IMR-90 (cell line): Measurements from ENCODE around the gene CNTN4. TPM values are rescaled to one million over a fixed set of nuclear protein-coding genes. Genes with fewer than 3 reads are reported as not detected.
"Not testable (repeated sequence)": the region's sequence is repeated elsewhere in the genome, so short reads cannot be mapped to it uniquely, and the experiment has no call there.

Source experiments
- ATAC-seq: fragments of 200-7000 bp; cut with Tn5 transposase; 2 replicates; pipeline ENCODE4 v1.9.1; 2020; ENCODE audit warnings: low read depth, mild to moderate bottlenecking, moderate library complexity
- BruUV-seq: library from RNA; stranded (reverse); fragments of 400-500 nt; replicated peaks from 2 replicates; lab custom pipeline; 2021; lab: Mats Ljungman, UMichigan
- CTCF ChIA-PET: fragments of 300-600 bp; formaldehyde crosslinking; extraction: SDS; loops from one replicate; lab custom pipeline; 2021; ENCODE audit warnings: antibody characterized with exemption; lab: Yijun Ruan, JAX
- POLR2A ChIA-PET: fragments of 300-600 bp; sonication (Branson Sonifier 250); formaldehyde crosslinking; loops from one replicate; lab custom pipeline; 2022; ENCODE audit warnings: antibody characterized with exemption; ENCODE audit not compliant: unreplicated experiment; lab: Charles Lee
- DNase-seq: peaks from one replicate; pipeline ENCODE4 v3.0.0; 2013
- H2AFZ ChIP-seq: replicated peaks from 2 replicates; pipeline ENCODE3; 2013; ENCODE audit warnings: low read length, mild to moderate bottlenecking; ENCODE audit not compliant: poor library complexity
- H2AK5ac ChIP-seq: 2 replicates; pipeline ENCODE4 v1.6.1; 2013; ENCODE audit warnings: low read depth, low read length, inconsistent platforms
- H2AK9ac ChIP-seq: replicated peaks from 2 replicates; pipeline ENCODE3; 2013; ENCODE audit warnings: mild to moderate bottlenecking, low read depth, low read length, moderate library complexity; ENCODE audit not compliant: poor library complexity
- H2BK120ac ChIP-seq: 2 replicates; pipeline ENCODE4 v1.6.1; 2013; ENCODE audit warnings: low read depth, low read length, inconsistent platforms
- H2BK15ac ChIP-seq: 3 replicates; pipeline ENCODE4 v1.6.1; 2013; ENCODE audit warnings: low read depth, low read length, inconsistent platforms
- H2BK20ac ChIP-seq: 2 replicates; pipeline ENCODE4 v1.6.1; 2013; ENCODE audit warnings: low read depth, mild to moderate bottlenecking, inconsistent platforms, low read length, moderate library complexity
- H2BK5ac ChIP-seq: 2 replicates; pipeline ENCODE4 v1.6.1; 2013; ENCODE audit warnings: mild to moderate bottlenecking, low read depth, low read length, inconsistent platforms; ENCODE audit not compliant: poor library complexity, severe bottlenecking
- H3K14ac ChIP-seq: replicated peaks from 2 replicates; pipeline ENCODE4 v1.6.1; 2013; ENCODE audit warnings: low read depth, low read length, inconsistent platforms
- H3K18ac ChIP-seq: 2 replicates; pipeline ENCODE4 v1.6.1; 2013; ENCODE audit warnings: low read depth, low read length, control low read depth
- H3K23ac ChIP-seq: 2 replicates; pipeline ENCODE4 v1.6.1; 2013; ENCODE audit warnings: low read depth, low read length, inconsistent platforms
- H3K27ac ChIP-seq: 2 replicates; pipeline ENCODE4 v1.5.1; 2013; ENCODE audit warnings: mild to moderate bottlenecking, control low read depth, low read length; ENCODE audit not compliant: insufficient read depth
- H3K27me3 ChIP-seq: 2 replicates; pipeline ENCODE4 v1.6.1; 2013; ENCODE audit warnings: low read length; ENCODE audit not compliant: control insufficient read depth, insufficient read depth
- H3K36me3 ChIP-seq: 2 replicates; pipeline ENCODE4 v1.6.1; 2013; ENCODE audit warnings: low read length, mixed read lengths; ENCODE audit not compliant: control insufficient read depth, insufficient read depth
- H3K4ac ChIP-seq: 2 replicates; pipeline ENCODE4 v1.6.1; 2013; ENCODE audit warnings: low read depth, low read length, inconsistent platforms
- H3K4me1 ChIP-seq: 2 replicates; pipeline ENCODE4 v1.6.1; 2013; ENCODE audit warnings: low read length, mixed read lengths; ENCODE audit not compliant: control insufficient read depth, insufficient read depth
- H3K4me2 ChIP-seq: 2 replicates; pipeline ENCODE4 v1.6.1; 2013; ENCODE audit warnings: low read depth, mild to moderate bottlenecking, control low read depth, low read length, moderate library complexity
- H3K4me3 ChIP-seq: 2 replicates; pipeline ENCODE4 v1.5.1; 2013; ENCODE audit warnings: low read depth, mild to moderate bottlenecking, control low read depth, low read length, moderate library complexity; ENCODE audit not compliant: insufficient read depth
- H3K56ac ChIP-seq: 2 replicates; pipeline ENCODE4 v1.6.1; 2013; ENCODE audit warnings: low read length, inconsistent platforms; ENCODE audit not compliant: insufficient read depth; ENCODE audit errors: extremely low read depth
- H3K79me1 ChIP-seq, 2 experiments: 2 replicates each; pipeline ENCODE4 v1.6.1; 2013; ENCODE audit warnings: low read length in 2 of 2, inconsistent platforms in 1 of 2, low read depth in 1 of 2
- H3K9ac ChIP-seq: 2 replicates; pipeline ENCODE4 v1.6.1; 2013; ENCODE audit warnings: low read depth, low read length, control low read depth
- H3K9me1 ChIP-seq: 2 replicates; pipeline ENCODE4 v1.6.1; 2013; ENCODE audit warnings: low read length, inconsistent platforms; ENCODE audit not compliant: insufficient read depth
- H3K9me3 ChIP-seq: 2 replicates; pipeline ENCODE4 v1.6.1; 2013; ENCODE audit warnings: low read length; ENCODE audit not compliant: control insufficient read depth, insufficient read depth
- H4K20me1 ChIP-seq: 2 replicates; pipeline ENCODE4 v1.6.1; 2013; ENCODE audit warnings: low read length, inconsistent platforms; ENCODE audit not compliant: insufficient read depth
- H4K5ac ChIP-seq: 2 replicates; pipeline ENCODE4 v1.6.1; 2013; ENCODE audit warnings: mild to moderate bottlenecking, low read depth, low read length, control low read depth
- H4K8ac ChIP-seq, 2 experiments: 2 replicates each; pipeline ENCODE4 v1.6.1; 2013; ENCODE audit warnings: low read depth in 2 of 2, low read length in 2 of 2, control low read depth in 1 of 2, inconsistent platforms in 1 of 2
- H4K91ac ChIP-seq: 2 replicates; pipeline ENCODE4 v1.6.1; 2013; ENCODE audit warnings: low read depth, low read length, inconsistent platforms; ENCODE audit not compliant: insufficient read depth
- BHLHE40 ChIP-seq: fragments of 150-350 bp; IDR thresholded peaks from 2 replicates; pipeline ENCODE4 v1.6.1; 2016; ENCODE audit warnings: mild to moderate bottlenecking, low read depth, low read length
- CEBPB ChIP-seq: IDR thresholded peaks from 2 replicates; pipeline ENCODE4 v1.6.1; 2012; ENCODE audit warnings: low read depth, low read length, improper control_type of control experiment
- CHD1 ChIP-seq: IDR thresholded peaks from 2 replicates; pipeline ENCODE4 v1.6.1; 2012; ENCODE audit warnings: low read depth, low read length, improper control_type of control experiment
- FOS ChIP-seq: fragments of 150-350 bp; IDR thresholded peaks from 2 replicates; pipeline ENCODE4 v1.6.1; 2016; ENCODE audit warnings: low read depth, low read length
- MAFK ChIP-seq: IDR thresholded peaks from 2 replicates; pipeline ENCODE4 v1.6.1; 2012; ENCODE audit warnings: low read depth, low read length, improper control_type of control experiment
- MAZ ChIP-seq: IDR thresholded peaks from 2 replicates; pipeline ENCODE4 v1.6.1; 2012; ENCODE audit warnings: low read depth, mild to moderate bottlenecking, low read length, improper control_type of control experiment, moderate library complexity, borderline replicate concordance
- MXI1 ChIP-seq: IDR thresholded peaks from 2 replicates; pipeline ENCODE4 v1.6.1; 2012; ENCODE audit warnings: low read depth, mild to moderate bottlenecking, low read length, moderate library complexity, borderline replicate concordance
- NFE2L2 ChIP-seq: fragments of 150-350 bp; IDR thresholded peaks from 2 replicates; pipeline ENCODE4 v1.6.1; 2016; ENCODE audit warnings: low read depth, mild to moderate bottlenecking, low read length
- RAD21 ChIP-seq: IDR thresholded peaks from 2 replicates; pipeline ENCODE4 v1.6.1; 2012; ENCODE audit warnings: low read length, improper control_type of control experiment
- RCOR1 ChIP-seq: IDR thresholded peaks from 2 replicates; pipeline ENCODE4 v1.6.1; 2012; ENCODE audit warnings: mild to moderate bottlenecking, low read length, improper control_type of control experiment; ENCODE audit not compliant: insufficient replicate concordance
- USF2 ChIP-seq: fragments of 150-350 bp; IDR thresholded peaks from 2 replicates; pipeline ENCODE4 v1.6.1; 2017; ENCODE audit warnings: mild to moderate bottlenecking, antibody characterized with exemption, low read length, low read depth
- WGBS, 2 experiments: methylation state at CpG; one replicate each; pipeline versions ENCODE4 v1.1.5 to v1.1.7; 2013; ENCODE audit warnings: missing lambda C conversion rate in 2 of 2; ENCODE audit not compliant: insufficient read length in 1 of 2; ENCODE audit errors: extremely low coverage in 2 of 2; 5-methylcytosine and 5-hydroxymethylcytosine counted together
- dilution Hi-C: fragments of 300-500 bp; cut with HindIII; formaldehyde crosslinking; loops from one replicate; pipeline ENCODE4 v1.14.3; 2018; ENCODE audit warnings: low sequenced_read_pairs; ENCODE audit not compliant: unreplicated experiment
- in situ Hi-C: fragments of 300-500 bp; cut with MboI; formaldehyde crosslinking; loops from 3 replicates; pipeline ENCODE4 v1.14.3; 2019; ENCODE audit warnings: low sequenced_read_pairs, inconsistent platforms, mixed read lengths
- intact Hi-C: fragments of 100-400 bp; cut with micrococcal nuclease; formaldehyde crosslinking; loops from 2 replicates; pipeline ENCODE4 v1.10.0; 2022
- polyA plus RNA-seq, 3 experiments: library from polyadenylated mRNA; depleted of rRNA; stranded (reverse); fragments of >200 nt; gene quantifications; 2 replicates each; pipeline ENCODE4 v1.2.3, GENCODE V29; 2012; ENCODE audit warnings: low replicate concordance in 1 of 3
- total RNA-seq: library from RNA; depleted of rRNA; stranded (reverse); fragments of >200 nt; gene quantifications from 2 replicates; pipeline ENCODE4 v1.2.3, GENCODE V29; 2012

Gene CNTN4
- total and polyA plus RNA-seq, 2 of the 4 experiments (the other 2 are of a cell fraction): under 0.01 TPM; not detected in 1

GRCh38 chr3:2819571-2819970, 720.9 kb downstream of the CNTN4 start:
- Histone ChIP-seq H3K4ac (no peak overlapping the region), H3K9me3 (peaks cover 4% of the 10 kb centered on the region), H2BK20ac (no peak overlapping the region), H2BK120ac (no peak overlapping the region), H3K4me1 (no peaks in the 10 kb centered on the region), H3K79me1 (no peaks in the 10 kb centered on the region), H3K36me3 (no peaks in the 10 kb centered on the region), H2AFZ (no peak overlapping the region), H2AK9ac (no peak overlapping the region), H3K18ac (no peak overlapping the region), H2AK5ac (no peak overlapping the region), H3K56ac (no peak overlapping the region), H3K27me3 (no peaks in the 10 kb centered on the region), H3K4me2 (no peak overlapping the region), H4K20me1 (no peaks in the 10 kb centered on the region), H3K14ac (no peak overlapping the region), H3K4me3 (no peak overlapping the region), H4K91ac (no peak overlapping the region), H3K27ac (no peak overlapping the region), H4K5ac (no peak overlapping the region), H3K23ac (no peak overlapping the region), H3K9ac (no peak overlapping the region), H2BK15ac (no peak overlapping the region), H2BK5ac (no peak overlapping the region), H3K9me1 (no peaks in the 10 kb centered on the region), H4K8ac (no peak overlapping the region)
- CTCF ChIA-PET: no interaction called here
- no TSS peak for BruUV-seq
- in situ Hi-C loops (no loop called here), dilution Hi-C loops (no loop called here), intact Hi-C loops (no loop called here)
- POLR2A ChIA-PET: no interaction called here
- DNase-seq (no peak), ATAC-seq (no peak)
- WGBS, 2 experiments: no CpG with 5 or more reads among the region's 4 CpGs
- TF ChIP-seq RCOR1 (no peak), MAZ (no peak), NFE2L2 (no peak), BHLHE40 (no peak), USF2 (no peak), CEBPB (no peak), MAFK (no peak), FOS (no peak), MXI1 (no peak), CHD1 (no peak), RAD21 (no peak)

- H2AFZ ChIP-seq, CTCF ChIA-PET, H3K14ac ChIP-seq, H3K4me2 ChIP-seq, H3K18ac ChIP-seq, H2BK5ac ChIP-seq, H3K4me3 ChIP-seq, BruUV-seq, intact Hi-C loops, ATAC-seq, H4K91ac ChIP-seq, DNase-seq, H4K20me1 ChIP-seq, H3K56ac ChIP-seq, H4K8ac ChIP-seq, dilution Hi-C loops, H3K36me3 ChIP-seq, H3K27me3 ChIP-seq, POLR2A ChIA-PET, H3K4ac ChIP-seq, H2BK15ac ChIP-seq, H3K23ac ChIP-seq, H2AK5ac ChIP-seq, H3K9ac ChIP-seq, in situ Hi-C loops, H3K4me1 ChIP-seq, H2BK120ac ChIP-seq, H3K9me1 ChIP-seq, H4K5ac ChIP-seq, H2BK20ac ChIP-seq, H2AK9ac ChIP-seq, H3K27ac ChIP-seq, H3K79me1 ChIP-seq, H3K9me3 ChIP-seq: not testable (repeated sequence)
- no CpG with 5 or more reads among the region's 5 CpGs for WGBS, 2 experiments
Measured at GRCh38 chr3:2820982-2821381, 722.3 kb downstream of the CNTN4 start.
